NOMO-1 treated with dmso at 0.1 percent for 144 hours (cell line): ENCODE measurements around the gene PRDM2.

ENCODE experiments used
- DNase-seq: peaks from one replicate; lab custom pipeline; 2025; ENCODE audit not compliant: unreplicated experiment; lab: John Stamatoyannopoulos, UW

The PRDM2 gene

DNA sequence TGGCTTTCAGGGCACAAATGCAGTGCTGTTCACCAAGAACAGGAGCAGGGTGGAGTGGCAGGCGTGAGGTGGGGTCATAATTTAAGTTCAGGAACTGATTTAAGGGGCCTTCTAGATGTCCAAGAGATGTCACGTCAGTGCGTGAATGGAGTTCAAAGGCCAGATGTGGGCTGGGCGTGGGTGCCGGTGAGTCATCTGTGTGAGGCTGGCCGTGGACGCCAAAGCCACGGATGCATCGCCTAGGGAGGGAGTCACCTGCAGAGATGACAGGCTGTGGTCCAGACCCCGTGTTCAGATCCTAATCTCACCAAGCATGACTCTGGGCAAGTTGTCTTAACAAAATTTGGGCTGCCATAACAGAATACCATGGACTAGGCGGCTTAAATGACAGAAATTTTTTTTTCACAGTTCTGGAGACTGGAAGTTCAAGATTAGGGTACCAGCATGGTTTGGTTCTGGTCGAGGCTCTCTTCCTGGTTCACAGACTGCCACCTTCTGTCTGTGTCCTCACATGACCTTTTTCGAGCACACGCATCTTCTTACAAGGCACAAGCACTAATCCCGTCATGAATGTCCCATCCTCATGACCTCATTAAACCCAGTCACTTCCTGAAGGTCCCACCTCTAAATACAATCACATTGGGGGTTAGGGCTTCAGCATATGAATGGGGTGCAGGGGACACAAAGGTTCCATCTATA is 109.6 kb downstream of the PRDM2 start:
- DNase-seq: no peak

DNA sequence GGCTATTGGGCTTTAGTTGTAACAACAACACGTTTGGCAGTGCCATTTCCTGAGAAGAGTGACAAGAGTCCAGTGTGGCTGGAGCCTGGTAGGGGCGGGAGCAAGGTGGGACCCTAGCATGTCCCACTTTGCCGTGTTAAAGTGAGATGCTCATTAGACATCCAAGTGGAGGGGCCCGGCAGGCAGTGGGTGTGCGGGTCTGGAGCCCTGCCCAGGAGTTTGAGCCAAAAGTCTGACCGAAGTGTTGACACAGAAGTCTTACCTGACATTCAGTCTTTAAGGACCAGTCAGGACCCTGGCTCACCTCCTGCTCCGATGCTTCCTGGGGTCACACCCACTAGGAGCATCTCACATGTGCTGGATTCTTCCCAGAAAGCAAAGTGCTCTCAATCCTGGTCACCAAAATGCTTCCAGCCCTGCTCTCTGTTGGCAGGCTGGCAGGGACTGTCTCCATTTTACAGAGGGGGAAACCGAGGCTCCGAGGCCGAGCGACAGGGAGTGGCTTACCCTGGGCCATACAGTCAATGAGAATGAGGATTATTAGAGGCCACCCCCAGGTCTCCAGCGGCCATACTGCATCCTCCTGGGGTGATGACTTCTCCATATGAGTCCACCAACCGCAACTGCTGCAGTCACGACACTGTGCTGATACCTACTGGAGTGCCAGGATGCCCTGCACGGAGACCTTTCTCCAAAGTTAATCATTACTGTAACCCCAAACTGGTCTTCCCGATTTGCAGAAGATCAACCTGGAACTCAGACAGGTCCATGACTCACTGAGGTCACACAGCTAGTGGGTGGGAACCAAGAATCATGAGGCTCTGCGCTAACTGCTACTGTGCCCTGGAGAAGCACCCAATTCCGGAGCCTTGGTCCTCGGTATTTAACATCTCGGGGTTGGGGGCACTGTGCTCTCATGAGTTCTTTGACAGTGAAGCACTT is 112.7 kb downstream of the PRDM2 start:
- DNase-seq: no peak

DNA sequence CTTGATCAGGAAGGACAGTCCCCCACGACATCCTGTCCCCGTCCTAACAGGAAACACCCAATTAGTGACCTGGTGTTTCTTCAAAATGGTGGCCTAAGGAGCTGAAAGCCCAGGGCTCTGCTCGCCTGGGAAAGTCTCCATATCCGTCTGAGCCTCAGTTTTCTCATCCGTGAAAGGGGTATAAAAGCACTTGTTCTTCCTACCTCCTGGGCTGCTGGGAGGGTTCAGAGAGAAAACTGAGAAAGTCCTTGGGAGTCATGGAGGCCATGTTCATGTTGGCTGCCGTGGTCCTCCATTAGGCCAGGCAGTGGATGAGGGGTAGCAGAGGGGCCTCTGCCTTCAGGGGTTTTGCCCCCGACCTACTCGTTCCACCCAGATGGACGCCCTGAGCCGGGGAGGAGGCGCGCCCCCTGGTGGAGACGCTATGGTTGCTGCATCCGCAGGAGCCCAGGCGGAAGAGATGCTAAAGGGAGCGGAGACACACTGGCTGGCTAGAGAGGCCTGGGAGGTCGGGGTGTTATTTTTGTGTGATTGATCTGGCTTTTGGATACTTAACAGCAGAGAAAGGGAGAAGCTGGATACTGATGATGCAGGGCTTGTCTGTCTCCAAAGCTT is 113.5 kb downstream of the PRDM2 start:
- no peak for DNase-seq

DNA sequence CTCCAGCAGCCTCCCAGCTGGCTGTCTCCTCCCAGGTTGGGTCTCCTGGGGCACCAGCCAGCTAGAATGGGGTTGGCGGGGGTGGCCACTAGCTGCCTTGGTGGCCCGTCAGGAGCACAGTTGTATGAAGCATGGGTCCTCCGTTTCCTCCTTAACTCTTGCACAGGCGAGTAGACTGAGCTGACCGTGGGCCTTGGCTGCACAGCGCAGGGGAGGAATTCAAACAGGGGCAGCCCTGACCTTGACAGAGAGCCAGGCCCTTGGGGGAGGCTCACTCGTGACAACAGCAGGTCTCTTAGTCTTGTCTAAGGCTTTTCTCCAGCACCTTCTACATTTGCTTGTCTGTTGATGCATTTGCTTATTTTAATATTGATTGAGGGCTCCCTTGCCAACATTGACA is 114.1 kb downstream of the PRDM2 start:
- no peak for DNase-seq

DNA sequence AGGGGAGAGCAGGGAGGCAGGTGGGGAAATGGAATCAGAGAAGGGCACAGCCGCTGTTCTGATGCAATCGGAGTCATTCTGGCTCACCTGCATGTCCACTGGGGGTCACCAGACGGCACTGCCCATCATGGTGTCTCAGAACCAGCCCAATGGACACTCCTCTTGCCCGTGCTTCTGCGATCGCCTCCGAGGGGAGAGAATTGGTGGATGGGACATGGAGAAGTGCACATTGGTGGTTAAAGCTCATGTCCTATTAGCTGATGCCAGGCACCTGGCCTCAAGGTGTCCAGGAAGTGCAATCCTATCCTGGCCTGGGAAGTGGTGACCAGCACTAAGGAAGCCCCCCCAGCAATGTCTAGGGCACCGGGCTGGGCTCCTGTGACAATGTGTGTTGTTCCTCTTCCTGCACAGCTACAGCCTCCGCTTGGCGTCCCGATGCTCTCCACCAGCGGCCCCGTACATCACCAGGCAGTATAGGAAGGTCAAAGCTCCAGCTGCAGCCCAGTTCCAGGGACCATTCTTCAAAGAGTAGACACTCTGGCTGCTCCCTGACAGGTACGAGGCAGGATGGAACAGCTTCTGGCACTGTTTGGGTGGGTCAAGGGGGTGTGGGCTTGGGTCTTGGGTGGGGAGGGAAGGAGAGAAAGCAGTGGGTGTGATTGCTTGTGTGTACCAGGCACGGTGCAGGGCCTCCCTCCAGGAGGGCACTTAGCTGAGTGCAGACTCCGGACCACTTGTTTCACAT is 116.2 kb downstream of the PRDM2 start:
- DNase-seq: no peak

DNA sequence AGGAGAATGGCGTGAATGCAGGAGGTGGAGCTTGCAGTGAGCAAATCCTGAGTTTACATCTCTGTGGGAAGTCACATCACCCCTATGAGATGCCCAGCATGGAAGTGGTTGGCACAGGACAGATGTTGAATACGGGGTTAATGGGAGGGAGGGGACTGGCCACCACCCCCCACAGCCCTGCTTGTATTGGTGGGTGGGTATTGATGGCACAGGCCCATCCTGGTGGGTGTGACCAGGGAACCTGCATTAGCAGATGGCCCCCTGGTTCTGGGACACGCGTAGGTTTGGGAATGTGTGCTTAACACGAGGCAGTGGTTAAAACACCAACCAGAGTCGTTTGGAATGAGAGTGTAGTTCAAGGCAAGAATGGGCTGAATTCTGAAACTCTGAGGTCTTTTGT is 117.9 kb downstream of the PRDM2 start:
- DNase-seq: no peak

DNA sequence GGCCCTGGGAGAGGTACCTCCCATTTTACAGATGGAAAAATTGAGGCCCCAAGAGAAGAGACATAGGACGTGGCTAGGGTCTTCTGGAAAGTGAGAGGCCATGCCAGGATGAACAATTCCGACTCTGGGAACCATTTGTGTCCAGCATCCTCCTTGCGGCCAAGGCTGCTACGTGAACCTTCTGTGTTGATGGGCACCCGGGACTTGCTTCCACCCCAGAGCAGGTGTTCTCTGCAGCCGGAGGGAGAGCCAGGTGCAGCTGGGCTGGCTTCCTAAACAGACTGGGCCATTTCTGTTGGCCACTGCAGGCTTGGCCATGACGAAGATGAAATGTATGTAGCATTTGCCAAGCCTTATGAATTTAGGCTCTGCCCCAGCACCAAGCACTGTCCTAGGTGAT is 118.9 kb downstream of the PRDM2 start:
- no peak for DNase-seq

DNA sequence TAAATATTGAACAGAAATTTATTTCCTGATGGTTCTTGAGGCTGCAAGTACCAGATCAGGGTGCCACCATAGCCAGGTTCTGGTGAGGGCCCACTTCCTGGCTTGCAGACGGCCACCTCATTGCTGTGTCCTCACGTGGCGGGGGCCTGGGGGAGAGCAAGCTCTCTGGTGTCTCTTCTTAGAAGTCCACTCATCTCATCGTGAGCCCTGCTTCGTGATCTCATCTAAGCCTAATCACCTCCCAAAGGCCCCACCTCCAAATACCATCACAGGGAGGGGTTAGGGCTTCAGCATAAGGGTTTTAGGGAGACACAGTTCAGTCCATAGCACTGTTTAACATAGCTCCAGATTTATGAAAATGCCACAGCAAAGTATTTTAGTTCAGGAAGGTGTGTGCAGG is 119.7 kb downstream of the PRDM2 start:
- no peak for DNase-seq

DNA sequence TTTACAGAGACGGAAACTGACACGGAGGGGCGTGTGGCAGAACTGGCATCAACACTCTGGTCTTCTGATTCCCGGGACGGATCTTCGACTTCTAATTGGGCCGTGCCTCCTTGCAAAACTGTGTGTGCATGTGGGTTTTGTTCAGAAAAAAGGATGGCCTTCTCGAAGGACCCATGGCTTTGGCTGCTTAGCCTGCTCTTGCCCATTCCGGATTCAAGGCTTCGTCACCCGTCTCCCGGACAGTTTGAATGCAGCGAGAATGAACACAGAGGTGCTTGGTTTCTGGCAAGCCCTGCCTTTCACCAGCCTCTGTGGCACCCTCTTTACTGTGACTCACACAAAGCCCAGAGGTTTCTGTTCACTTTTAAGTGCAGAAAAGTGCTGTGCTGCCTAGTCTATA is 120.1 kb downstream of the PRDM2 start:
- no peak for DNase-seq

DNA sequence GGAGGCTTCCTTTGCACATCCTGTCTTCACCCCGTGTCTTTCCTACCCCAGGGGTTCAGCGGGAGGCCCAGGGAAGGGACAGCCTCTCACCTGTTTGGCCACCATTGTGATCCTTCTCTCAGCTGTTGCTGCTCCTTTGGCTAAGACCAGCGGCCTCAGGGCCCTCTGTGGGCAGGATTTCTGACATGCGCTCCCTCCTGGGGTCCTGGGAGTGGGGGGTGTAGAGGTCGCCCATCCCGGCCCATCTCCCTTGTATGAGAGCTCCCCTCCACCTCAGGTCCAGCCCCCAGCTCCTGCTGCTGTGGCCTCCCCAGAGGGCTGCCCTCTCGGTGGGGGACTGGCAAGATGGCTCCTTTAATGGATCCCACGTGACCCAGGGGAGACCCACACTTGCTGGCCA is 120.5 kb downstream of the PRDM2 start:
- no peak for DNase-seq

DNA sequence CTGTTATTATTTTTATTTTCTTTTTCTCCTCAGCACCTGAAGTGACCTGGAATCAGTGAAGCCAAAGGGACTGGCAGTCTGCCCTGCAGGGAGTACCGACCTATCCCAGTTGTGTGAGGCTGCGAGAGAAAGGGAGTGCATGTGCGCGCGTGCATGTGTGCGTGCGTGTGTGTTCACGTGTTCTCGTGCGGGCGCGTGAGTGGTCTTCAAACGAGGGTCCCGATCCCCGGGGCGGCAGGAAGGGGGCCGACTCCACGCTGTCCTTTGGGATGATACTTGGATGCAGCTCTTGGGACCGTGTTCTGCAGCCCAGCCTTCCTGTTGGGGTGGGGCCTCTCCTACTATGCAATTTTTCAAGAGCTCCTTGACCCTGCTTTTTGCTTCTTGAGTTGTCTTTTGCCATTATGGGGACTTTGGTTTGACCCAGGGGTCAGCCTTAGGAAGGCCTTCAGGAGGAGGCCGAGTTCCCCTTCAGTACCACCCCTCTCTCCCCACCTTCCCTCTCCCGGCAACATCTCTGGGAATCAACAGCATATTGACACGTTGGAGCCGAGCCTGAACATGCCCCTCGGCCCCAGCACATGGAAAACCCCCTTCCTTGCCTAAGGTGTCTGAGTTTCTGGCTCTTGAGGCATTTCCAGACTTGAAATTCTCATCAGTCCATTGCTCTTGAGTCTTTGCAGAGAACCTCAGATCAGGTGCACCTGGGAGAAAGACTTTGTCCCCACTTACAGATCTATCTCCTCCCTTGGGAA is 123.3 kb downstream of the PRDM2 start:
- DNase-seq: no peak

DNA sequence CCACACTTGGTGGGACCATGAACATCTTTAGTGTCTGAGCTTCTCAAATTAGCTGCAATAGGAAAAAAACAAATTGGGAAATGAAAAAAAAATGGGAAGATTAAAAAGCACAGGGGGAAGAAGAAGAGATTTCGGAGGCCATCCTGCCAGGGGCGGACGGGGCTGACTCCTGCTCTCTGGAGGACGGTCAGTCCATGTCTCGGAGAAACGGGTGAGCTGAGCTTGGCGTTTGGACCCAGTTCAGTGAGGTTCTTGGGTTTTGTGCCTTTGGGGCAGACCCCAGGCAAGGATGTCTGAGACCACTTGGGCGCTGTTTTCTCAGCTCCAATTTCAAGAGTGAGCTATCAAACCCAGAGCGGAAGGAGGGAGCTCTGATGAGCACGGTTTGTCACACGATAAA is 123.9 kb downstream of the PRDM2 start:
- DNase-seq: no peak

DNA sequence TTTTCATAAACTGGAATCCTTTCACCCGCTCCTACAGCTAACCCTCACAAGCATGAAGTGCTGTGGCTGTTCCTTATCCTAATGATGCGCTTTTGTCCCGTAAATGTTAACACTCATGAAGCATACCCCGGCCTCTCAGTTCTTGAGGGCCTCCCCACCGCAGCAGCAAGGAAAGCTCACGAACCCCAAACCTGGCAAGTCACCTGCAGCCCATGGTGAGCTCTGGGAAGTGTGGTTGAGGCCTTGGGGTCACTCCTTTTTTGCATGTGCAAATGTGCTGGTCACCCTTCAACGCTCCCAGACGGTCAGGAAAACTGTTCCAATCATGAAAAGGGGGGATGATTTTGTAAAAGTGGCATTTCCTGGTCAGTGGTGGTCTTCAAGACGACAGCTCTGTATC is 124.6 kb downstream of the PRDM2 start:
- no peak for DNase-seq

DNA sequence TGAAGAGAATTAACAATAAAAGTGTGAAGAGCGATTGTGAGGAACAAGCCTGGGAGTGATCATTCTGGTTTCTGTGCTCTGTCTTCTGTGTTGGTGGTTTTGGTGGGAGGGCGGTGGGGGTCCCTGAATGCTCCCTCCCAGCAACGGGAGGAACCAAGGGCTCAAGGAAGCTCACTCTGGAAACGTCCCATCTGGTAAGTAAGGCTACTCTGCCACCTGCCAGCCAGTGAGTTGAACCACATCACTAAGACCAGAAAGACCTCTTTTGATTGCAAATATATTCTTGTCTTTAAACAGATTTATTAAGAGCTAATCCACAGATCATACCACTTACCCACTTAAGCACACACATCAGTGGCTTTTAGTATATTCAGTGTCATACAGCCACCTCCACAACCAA is 125.0 kb downstream of the PRDM2 start:
- DNase-seq: no peak

DNA sequence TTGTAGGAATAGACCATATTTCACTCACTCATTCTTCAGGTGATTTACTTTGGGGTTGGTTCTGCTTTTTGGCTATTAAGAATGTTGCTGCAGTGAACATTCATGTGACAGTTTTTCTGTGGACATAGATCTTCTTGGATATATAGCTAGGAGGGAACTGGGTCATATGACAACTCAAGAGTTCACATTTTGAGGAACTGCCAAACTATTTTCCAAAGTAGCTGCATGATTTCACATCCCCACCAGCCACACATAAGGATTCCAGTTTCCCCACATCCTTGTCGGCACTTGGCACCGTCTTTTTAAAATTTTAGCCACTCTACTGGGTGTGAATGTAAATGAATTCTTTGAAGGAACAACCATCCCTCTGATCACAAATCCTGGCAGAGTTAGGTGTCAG is 126.0 kb downstream of the PRDM2 start:
- no peak for DNase-seq

DNA sequence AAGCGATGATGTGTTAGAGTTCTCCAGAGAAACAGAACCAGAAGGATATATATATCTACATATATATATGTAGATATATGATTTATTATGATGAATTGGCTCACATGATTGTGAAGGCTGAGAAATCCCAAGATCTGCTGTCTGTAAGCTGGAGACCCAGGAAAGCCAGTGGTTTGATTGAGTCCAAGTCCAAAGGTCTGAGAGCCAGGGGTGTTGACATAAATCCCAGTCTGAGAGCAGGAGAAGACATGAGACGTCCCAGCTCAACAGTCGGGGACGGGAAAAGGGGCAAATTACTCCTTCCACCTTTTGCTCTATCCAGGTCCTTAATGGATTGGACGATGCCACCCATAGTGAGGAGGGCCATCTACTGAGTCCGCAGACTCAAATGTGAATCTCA is 126.6 kb downstream of the PRDM2 start:
- DNase-seq: no peak

DNA sequence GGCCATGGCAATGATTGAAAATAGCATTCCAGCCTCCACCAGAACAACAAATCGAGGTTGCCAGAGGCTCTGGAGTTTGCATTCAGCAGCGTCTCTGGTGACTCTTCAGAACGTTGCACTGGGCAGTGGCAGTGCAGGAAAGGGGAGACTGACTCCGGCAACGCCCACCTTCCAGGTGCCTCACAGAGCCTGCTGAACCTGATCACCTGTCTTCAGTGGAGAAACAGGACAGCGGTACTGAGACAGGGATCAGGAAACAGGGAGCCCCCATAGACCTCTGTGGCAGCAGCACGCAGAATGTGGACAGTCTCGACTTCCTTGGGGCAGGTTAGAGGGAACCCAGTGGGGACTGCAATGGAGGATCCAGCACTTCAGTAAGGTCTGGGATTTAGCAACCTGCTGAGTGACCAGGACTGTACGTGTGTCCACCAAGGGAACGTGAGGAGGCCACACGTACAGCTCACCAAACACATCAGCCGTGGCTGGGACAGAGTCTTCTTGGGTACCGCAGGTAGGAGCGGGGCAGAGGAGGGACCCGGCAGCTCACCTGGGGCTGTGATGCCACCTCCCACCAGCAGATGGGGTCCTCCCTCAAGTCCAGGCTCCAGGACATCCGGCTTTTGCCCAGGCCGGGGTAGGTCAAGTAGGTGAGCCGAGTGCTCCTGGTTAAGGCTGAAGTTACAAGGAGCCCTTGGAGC is 128.6 kb downstream of the PRDM2 start:
- DNase-seq: no peak

DNA sequence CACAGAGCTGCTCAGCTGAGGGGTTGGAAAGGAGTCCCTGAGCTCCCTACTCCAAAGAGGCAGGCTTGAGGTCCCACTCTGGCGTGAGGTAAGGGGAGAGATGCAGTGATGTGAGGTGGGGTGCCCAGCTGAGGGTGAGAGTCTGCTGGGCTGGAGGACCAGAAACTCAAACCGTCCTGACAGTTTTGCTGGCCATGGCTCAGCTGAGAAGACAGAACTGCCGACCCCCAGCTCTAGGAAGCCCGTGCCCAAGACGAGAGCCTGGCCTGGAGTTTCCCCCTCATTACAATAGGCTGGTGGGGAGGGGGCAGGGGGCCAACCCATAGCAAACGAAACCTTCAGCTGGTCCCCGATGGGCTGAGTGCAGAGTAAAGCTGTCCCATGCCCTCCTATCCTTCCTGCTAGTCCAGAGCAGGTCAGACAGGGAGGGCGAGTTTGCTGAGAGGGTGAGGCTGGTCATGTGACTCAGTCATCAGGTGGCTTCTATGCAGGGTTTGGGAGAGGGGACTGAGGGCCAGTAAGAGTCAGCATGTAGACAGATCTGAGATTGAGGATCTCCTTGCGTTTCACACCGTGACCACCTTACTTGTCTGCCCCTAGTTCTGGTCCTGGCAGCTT is 129.3 kb downstream of the PRDM2 start:
- no peak for DNase-seq

DNA sequence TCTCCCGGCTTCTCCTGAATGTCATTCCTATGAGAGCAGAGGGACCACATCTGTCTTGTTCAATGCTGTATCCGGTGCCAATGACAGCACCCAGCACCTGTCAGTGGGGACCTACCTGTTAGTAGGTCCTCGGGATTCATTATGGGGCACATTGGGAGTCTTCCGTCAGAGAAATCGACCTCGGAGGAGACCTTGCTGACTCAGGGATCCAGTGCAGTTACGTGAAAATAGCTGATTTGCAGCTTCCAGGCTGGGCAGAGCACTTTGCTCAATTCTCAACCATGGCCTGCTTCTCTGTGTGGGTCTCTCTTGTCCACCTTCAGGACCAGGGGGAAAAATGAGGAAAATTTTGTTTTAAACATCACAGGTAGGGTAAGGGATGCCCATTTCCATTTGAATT is 130.2 kb downstream of the PRDM2 start:
- no peak for DNase-seq
